Hypothalamus (tissue), 51 donors: ENCODE results near the gene JUP.

Experiments used
- DNase-seq, 51 donors: peaks; one replicate each; lab custom pipeline; 2025; lab: John Stamatoyannopoulos, UW

Gene JUP

DNA sequence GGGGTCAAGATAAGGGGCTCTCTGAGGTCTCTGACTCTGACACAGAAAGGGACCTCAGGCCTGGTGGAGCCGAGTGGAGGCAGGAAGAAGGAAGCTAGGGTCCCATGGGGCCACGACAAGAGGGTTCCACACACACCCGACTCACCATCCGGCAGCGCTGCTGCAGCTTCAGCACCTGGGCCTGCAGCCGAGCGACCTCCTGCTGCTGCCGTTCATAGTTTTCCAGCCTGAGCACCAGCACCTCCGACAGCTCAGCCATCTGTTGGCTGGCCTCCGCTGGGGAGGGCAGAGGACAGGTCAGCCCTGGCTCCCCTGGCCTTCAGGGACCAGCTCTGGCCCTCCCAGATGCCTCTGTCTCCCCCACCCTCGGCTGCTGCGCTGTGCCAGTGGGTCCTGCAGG, 58.5 kb downstream of the JUP start:
- DNase-seq, result no peak

DNA sequence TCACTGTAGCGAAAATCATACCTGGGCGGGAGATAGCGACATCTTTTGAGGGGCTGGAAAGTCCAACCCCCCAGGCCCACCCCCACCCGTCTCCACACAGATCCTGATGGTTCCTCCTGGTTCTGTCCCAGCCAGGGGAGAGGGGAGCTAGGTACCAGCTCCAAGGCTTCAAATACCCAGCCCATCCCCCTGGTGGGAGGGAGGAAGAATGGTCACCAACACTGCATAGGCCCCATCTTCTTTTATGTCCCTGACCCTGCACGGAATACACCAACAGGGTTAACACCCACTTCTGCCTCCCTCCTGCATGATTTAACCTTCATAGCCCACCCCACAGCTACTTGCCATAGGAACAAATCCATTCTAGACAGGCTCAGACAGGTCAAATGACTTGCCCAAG, 61.4 kb downstream of the JUP start:
- DNase-seq, result no peak

DNA sequence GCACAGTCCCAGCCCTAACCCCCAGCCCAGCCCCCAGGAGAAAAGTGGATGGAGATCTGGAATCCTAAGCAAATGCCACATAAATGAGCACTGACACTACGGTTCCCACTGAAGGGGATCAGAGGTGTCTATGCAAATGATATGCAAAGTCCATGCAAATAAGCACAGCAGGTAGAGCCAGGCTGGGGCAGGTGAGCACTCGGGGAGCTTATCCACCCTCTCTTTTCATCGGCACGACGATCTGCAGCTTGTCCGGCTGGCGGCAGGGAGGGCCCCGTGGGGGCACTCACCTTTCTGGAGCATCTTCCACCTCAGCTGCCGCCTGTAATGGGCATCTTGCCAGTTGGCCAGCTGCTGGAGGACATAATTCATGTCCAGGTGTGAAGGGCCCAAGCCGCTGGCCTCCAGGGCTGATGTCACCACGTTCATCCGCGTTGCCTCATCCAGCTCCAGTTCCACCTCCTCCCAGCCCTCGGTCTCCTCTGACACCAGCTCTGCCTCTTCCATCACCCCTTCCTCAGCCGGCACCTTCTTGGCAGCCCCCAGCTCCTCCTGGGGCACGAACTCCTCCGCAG, 61.9 kb downstream of the JUP start:
- DNase-seq, result no peak

DNA sequence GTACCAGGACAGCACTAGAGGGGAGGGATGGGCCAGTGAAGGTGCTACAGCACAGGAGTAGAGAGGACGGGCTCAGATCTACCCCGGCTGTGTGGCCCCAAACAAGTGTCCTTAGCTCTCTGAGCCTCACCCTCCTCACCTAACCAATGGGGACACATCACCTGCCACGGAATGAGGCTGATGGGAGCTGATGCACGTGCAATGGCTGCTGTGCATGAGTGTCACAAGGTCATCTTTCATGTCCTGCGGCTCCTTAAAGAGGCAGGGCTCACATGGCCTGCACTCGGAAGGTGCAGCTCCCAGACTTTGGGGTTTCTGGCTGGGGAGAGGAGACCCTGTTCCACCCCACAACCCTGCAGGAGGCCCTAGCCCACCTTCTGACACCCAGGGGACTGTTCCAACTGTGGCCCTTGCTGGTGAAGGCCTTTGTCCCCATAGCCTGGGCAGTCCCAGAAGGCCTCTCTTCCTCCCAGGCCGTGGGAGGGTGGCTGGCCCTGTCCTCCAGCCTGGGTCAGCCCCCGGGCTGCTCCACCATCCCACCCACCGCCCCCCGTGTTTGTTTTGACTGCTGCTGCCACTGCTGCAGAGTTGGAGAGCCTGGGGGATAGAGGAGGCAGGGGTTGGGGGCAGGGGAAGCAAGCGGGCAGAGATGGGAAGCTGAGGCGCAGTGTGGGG, 62.6 kb downstream of the JUP start:
- DNase-seq, result no peak

DNA sequence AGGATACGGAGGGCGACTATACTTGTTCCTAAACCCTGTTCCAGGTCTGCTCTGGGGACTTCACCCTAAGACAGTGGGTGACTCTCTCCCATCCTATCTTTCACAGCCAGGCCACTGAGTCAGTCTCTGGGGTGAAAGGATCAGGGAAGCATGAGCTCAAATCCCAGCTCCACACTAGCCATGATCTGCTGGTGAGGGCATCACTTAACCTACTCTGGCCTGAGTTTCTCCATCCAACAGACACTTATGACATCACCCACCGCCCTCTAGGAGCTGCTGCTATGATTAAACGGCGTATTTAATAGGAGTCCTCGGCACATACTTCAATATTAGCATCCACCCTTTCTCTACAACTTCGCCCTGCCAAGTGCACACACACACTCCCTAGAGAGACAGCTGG, 64.3 kb downstream of the JUP start:
- DNase-seq, result no peak

DNA sequence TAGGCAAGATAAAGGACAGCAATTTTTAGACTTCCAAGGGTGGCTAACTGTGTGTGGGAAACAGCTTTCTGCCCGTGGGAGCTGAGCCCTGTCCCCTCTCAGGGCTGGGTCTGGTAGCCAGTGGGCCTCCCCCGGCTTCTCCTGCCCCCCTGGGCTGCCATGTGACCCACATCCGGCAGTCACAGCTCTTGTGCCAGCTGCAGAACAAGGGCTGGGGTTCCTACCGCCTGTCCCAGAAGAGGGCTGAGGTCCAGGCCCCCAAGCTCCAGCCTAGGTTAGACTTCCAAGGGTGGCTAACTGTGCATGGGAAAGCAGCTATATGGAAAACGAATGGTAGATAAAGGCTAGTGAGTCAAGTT, 68.2 kb downstream of the JUP start:
- DNase-seq, result peak in 36 of 51 donors; percentile 6 to 60 (median 31)

DNA sequence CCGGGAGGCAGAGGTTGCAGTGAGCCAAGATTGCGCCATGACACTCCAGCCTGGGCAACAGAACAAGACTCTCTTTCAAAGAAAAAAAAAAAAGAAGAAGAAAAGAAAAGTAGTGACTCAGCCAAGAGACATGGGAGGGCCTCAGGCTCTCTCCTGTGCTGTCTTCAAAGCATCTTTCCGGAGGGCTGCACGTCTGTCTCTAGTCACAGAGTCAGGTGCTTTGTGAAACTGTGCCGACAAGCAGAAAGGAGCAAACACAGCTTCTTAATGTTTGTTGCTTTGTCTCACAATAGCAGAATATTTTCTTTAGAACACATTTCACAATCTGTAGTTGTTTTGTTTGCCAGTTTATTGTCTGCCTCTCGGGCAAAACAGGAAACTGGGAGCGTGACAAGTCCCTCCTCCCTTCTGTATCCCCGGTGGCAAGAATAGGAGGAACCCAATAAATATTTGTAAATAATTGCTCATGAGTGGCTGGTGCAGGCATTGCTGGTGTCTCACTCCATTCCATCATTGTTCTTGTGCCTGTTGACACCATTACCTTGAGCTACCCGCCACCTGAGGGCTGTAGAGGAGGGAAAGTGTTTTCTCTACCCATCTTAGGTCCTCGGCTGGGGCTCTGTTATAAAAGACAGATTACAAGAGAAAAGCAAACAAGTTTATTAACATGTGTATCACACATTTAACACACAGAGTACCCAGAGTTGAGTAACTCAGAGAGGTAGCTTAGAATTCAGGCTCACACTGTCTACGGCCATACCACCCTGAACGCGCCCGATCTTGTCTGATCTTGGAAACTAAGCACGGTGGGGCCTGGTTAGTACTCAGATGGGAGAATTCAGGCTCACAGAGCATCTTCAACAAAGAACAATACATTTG, 68.9 kb downstream of the JUP start:
- peak in 18 of 51 donors; percentile 3 to 63 (median 36) for DNase-seq

DNA sequence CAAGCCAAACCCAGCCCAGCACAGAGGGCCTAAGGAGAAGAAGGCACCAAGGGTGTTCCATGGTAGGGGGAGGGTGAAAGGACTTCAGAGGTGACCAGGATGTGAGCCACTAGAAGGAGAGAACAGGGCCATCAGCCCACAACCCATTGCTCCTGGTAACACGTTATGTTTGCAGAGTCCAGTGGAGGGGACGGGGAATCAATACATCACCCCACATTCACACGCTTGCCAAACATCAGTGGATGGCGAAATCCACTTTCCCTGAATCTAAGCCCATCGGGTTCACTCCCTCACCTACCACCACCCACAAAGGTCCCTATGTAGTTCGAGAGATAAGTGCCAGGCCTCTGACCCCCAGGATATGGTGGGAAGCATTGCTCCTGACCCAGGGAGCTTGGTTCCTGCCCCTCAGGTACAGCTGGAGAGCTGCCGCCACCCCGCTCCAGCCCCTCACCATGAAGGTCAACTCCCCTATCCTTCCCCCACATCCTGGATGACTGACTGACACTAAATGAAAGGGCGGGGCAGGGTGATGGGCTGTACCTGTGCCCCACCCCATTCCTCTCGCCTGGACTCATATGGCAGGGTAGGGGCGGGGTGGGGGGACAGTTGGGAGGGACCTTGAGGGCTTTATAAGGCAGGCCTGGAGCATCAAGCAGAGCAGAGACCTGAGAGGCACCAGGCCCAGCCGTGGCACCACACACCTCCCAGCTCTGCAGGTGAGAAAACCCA, 74.7 kb downstream of the JUP start, which contains the start of gene GAST:
Gene GAST (plus strand): TSS at position 663 of the 732 bp plus-strand sequence. CDS start 3,106 bp downstream, outside the sequence.
- DNase-seq, result no peak

DNA sequence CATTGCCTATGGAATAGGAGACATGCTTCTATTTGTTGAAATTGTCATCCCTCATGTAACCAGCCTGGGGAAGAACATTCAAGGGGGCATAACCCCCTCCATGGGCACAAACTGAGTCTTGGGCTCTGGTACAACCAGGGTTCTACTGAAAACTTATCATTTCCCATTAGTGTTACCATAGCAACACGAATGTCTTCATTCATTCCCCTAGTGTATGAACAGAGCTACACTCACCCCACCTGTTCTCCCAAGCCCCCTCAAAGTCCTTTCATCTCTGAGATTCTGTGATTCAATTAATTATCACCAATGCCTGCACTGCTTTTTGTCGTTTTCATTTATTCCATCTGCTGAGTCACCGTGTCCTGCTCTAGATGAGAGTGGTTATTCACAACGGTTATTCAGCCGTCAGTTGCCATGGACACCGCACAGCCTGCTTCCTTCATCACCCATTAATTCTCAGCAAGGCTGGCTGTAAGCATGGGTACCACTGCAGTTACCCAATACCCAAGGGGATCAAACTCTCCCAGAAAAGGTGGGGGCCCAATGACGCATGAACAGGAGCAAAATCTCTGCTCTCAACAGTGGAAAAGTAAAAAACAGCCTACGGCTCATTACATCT, 75.9 kb downstream of the JUP start:
- peak in 38 of 51 donors; percentile 5 to 86 (median 62) for DNase-seq

DNA sequence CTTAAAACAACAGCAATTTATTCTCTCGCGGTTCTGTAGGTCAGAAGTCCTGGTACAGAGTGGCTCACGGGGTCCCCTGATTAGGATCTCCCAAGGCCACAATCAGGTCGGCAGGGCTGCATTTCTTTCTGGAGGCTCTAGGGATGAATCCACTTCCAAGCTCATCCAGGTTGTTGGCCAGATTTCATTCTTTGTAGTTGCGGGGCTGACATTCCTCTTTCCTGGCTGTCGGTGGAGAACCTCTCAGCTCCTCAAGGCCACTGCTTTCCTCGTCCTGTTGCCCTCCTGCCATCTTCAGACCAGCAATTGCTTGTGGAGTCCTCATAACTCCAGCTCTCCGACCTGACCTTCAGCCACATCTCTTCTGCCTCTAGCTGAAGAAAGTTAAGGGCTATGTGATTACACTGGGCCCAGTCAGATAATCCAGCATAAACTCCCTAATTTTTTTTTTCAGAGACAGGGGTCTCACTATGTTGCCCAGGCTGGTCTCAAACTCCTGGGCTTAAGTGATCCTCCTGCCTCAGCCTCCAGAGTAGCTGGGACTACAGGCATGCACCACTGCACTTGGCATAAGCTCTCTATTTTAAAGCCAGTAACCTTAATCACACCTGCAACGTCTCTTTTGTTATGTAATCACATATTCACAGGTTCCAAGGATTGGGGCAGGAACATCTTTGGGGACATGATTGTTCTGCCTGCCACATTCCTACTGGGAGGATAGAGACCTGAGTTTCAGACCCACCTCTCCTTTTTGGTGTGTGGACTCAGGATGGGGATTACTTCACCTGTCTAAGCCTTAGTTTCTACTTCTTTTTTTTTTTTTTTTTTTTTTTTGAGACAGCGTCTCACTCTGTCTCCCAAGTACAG, 78.5 kb downstream of the JUP start:
- no peak for DNase-seq

DNA sequence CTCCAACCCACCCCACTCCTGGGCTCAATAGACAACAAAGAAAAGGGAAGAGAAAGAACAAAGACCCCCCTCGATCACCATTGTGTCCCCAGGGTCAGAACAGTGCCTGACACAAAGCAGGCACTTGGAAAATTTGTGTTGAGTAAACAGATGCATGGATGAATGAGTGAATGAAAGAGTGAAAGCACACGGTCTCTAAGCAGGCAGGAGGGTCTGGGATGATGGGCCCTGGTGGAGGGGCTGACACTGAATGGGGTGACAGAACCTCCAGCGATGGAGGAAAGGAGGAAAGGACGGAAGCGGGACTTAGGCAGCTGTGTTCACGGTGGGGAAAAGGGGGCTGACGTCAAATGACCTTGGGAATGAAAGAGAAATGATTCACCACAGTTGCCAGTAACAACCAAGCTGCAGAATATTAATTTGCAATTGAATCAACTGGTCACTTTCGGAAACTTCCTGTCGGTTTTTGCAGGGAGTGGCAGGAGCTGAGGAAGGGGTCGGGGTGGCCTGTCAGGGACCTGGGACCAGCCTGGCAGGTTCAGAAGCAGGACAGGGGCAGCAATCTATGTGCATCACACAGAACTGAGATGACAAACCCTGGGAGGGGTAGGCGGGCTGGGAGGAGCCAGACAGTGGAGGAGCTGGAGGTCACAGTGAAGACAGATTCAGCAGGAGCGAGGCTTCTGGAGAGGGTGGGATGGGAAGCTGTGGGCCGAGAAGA, 81.1 kb downstream of the JUP start:
- peak in 11 of 51 donors; percentile 7 to 68 (median 28) for DNase-seq
